SK-N-SH (cell line): ENCODE data around the gene LOXHD1.

Experiments used
- CTCF ChIP-seq: fragments of 200-600 bp; sonication (generic); IDR thresholded peaks from 2 replicates; pipeline ENCODE4 v1.6.1; 2017; ENCODE audit warnings: antibody characterized with exemption, mild to moderate bottlenecking, moderate library complexity
- EP300 ChIP-seq, 2 experiments: IDR thresholded peaks; 2 replicates each; pipeline versions ENCODE4 v1.4.0 to v1.6.1; 2012; ENCODE audit warnings: borderline replicate concordance in 1 of 2, low read depth in 1 of 2, low read length in 1 of 2
- EZH2phosphoT487 ChIP-seq: fragments of 200-600 bp; sonication (generic); IDR thresholded peaks from 2 replicates; pipeline ENCODE4 v1.6.1; 2017; ENCODE audit warnings: low read depth, mixed run types, mild to moderate bottlenecking, antibody characterized with exemption, moderate library complexity, borderline replicate concordance
- FOXM1 ChIP-seq: IDR thresholded peaks from 2 replicates; pipeline ENCODE4 v1.4.0; 2012; ENCODE audit warnings: low read depth, mild to moderate bottlenecking
- GABPA ChIP-seq: IDR thresholded peaks from 2 replicates; pipeline ENCODE4 v1.4.0; 2012; ENCODE audit warnings: low read depth, mild to moderate bottlenecking
- IRF3 ChIP-seq: fragments of 150-350 bp; IDR thresholded peaks from 2 replicates; pipeline ENCODE4 v1.6.1; 2016; ENCODE audit warnings: mild to moderate bottlenecking, low read depth, low read length
- JUND ChIP-seq: IDR thresholded peaks from 2 replicates; pipeline ENCODE4 v1.4.0; 2012
- NFIC ChIP-seq: IDR thresholded peaks from 2 replicates; pipeline ENCODE4 v1.4.0; 2012; ENCODE audit warnings: borderline replicate concordance
- POLR2AphosphoS5 ChIP-seq: IDR thresholded peaks from 2 replicates; pipeline ENCODE4 v1.6.1; 2012; ENCODE audit warnings: low read depth, low read length
- RAD21 ChIP-seq: IDR thresholded peaks from 2 replicates; pipeline ENCODE4 v1.6.1; 2012; ENCODE audit warnings: mild to moderate bottlenecking, low read length
- RXRA ChIP-seq: IDR thresholded peaks from 2 replicates; pipeline ENCODE4 v1.4.0; 2012; ENCODE audit warnings: low read depth, mild to moderate bottlenecking, borderline replicate concordance
- USF2 ChIP-seq: fragments of 150-350 bp; IDR thresholded peaks from 2 replicates; pipeline ENCODE4 v1.6.1; 2017; ENCODE audit warnings: antibody characterized with exemption, low read length, low read depth, borderline replicate concordance
- YY1 ChIP-seq: IDR thresholded peaks from 2 replicates; pipeline ENCODE4 v1.4.0; 2012; ENCODE audit warnings: low read depth, mild to moderate bottlenecking
- TF ChIP-seq, protein P1 (sequence below): IDR thresholded peaks from 2 replicates; pipeline ENCODE4 v1.6.1; 2012; ENCODE audit warnings: mild to moderate bottlenecking, low read depth, low read length, moderate library complexity

GRCh38 chr18:46656326-46657114, 500 bp downstream of the LOXHD1 start:
- TF ChIP-seq, protein P1, sequence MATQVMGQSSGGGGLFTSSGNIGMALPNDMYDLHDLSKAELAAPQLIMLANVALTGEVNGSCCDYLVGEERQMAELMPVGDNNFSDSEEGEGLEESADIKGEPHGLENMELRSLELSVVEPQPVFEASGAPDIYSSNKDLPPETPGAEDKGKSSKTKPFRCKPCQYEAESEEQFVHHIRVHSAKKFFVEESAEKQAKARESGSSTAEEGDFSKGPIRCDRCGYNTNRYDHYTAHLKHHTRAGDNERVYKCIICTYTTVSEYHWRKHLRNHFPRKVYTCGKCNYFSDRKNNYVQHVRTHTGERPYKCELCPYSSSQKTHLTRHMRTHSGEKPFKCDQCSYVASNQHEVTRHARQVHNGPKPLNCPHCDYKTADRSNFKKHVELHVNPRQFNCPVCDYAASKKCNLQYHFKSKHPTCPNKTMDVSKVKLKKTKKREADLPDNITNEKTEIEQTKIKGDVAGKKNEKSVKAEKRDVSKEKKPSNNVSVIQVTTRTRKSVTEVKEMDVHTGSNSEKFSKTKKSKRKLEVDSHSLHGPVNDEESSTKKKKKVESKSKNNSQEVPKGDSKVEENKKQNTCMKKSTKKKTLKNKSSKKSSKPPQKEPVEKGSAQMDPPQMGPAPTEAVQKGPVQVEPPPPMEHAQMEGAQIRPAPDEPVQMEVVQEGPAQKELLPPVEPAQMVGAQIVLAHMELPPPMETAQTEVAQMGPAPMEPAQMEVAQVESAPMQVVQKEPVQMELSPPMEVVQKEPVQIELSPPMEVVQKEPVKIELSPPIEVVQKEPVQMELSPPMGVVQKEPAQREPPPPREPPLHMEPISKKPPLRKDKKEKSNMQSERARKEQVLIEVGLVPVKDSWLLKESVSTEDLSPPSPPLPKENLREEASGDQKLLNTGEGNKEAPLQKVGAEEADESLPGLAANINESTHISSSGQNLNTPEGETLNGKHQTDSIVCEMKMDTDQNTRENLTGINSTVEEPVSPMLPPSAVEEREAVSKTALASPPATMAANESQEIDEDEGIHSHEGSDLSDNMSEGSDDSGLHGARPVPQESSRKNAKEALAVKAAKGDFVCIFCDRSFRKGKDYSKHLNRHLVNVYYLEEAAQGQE = no peak
- TF ChIP-seq CTCF = no peak
- TF ChIP-seq GABPA = no peak
- TF ChIP-seq RXRA = no peak
- no peak for TF ChIP-seq POLR2AphosphoS5
- no peak for TF ChIP-seq JUND
- TF ChIP-seq EZH2phosphoT487 = no peak
- no peak for TF ChIP-seq FOXM1
- TF ChIP-seq NFIC = no peak
- TF ChIP-seq EP300 (IDR thresholded peaks at IDR 0.05; ENCODE audit: borderline replicate concordance in 1 of 2, low read depth in 1 of 2, low read length in 1 of 2) = no peak
- no peak for TF ChIP-seq IRF3
- TF ChIP-seq USF2 = no peak
- no peak for TF ChIP-seq YY1
- no peak for TF ChIP-seq RAD21
